Measurements from ENCODE around the gene SNTG2. TPM values are rescaled to one million over a fixed set of nuclear protein-coding genes. Genes with fewer than 3 reads are reported as not detected.

Gene SNTG2
- total RNA-seq, 2 donors from 2014 or later, result 2.0 to 5.0 TPM

- intact Hi-C loops (cut with DNase I), result no loop called here
- WGBS, result 53% methylated on average over 2 of the region's 2 CpGs
These were observed 243.2 kb downstream of the SNTG2 start for GRCh38 chr2:1193801-1194200.

DNA sequence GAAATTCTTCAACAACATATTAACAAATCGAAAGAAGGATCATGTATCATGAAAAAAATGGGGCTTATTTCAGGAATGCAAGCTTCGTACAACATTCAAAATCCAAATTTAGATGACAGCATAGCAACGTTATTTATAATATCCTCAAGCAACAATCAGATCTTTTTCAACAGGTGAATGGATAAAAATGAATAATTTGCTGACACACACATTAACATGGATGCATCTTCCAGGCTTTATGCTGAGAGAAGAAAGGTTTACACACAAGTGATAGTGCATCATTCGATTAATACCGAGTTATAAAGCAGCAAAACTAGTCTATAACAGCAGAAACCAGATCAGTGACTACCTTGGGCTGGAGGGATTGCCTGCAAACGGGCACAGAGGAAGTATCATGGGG is 253.1 kb downstream of the SNTG2 start:
- no peak overlapping the region for H3K27ac ChIP-seq
- no peaks in the 10 kb centered on the region for H3K9me3 ChIP-seq
- H3K36me3 ChIP-seq, result no peaks in the 10 kb centered on the region
- WGBS, result 84% methylated on average over 6 of the region's 6 CpGs
- no peaks in the 10 kb centered on the region for H3K4me1 ChIP-seq (replicated peaks)
- TF ChIP-seq POLR2A (IDR thresholded peaks at IDR 0.05), result no peak
- TF ChIP-seq, protein P1, sequence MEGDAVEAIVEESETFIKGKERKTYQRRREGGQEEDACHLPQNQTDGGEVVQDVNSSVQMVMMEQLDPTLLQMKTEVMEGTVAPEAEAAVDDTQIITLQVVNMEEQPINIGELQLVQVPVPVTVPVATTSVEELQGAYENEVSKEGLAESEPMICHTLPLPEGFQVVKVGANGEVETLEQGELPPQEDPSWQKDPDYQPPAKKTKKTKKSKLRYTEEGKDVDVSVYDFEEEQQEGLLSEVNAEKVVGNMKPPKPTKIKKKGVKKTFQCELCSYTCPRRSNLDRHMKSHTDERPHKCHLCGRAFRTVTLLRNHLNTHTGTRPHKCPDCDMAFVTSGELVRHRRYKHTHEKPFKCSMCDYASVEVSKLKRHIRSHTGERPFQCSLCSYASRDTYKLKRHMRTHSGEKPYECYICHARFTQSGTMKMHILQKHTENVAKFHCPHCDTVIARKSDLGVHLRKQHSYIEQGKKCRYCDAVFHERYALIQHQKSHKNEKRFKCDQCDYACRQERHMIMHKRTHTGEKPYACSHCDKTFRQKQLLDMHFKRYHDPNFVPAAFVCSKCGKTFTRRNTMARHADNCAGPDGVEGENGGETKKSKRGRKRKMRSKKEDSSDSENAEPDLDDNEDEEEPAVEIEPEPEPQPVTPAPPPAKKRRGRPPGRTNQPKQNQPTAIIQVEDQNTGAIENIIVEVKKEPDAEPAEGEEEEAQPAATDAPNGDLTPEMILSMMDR (IDR thresholded peaks at IDR 0.05), result no peak
- TF ChIP-seq POLR2AphosphoS5 (IDR thresholded peaks at IDR 0.05), result no peak
- H3K27me3 ChIP-seq (replicated peaks; ENCODE audit: insufficient read depth), result no peaks in the 10 kb centered on the region
- H3K4me3 ChIP-seq, result no peak overlapping the region
- no peak for DNase-seq (ENCODE audit: low spot score)
- intact Hi-C loops (cut with DNase I), result no loop called here

More at GRCh38 chr2:1193801-1194200, 243.2 kb downstream of the SNTG2 start:
- TF ChIP-seq, protein P1 (IDR thresholded peaks at IDR 0.05), result no peak
- TF ChIP-seq POLR2AphosphoS5 (IDR thresholded peaks at IDR 0.05), result no peak
- no peak for TF ChIP-seq POLR2A (IDR thresholded peaks at IDR 0.05)
- no peak for DNase-seq (ENCODE audit: low spot score)
- Histone ChIP-seq H3K9me3 (no peaks in the 10 kb centered on the region), H3K27ac (no peak overlapping the region), H3K4me3 (no peak overlapping the region), H3K36me3 (no peaks in the 10 kb centered on the region), H3K4me1 (replicated peaks) (no peaks in the 10 kb centered on the region), H3K27me3 (replicated peaks; ENCODE audit: insufficient read depth) (no peaks in the 10 kb centered on the region)

GRCh38 chr2:1205853-1206252 is 255.2 kb downstream of the SNTG2 start:
- Histone ChIP-seq H3K9me3 (no peaks in the 10 kb centered on the region), H3K27ac (no peak overlapping the region), H3K27me3 (replicated peaks; ENCODE audit: insufficient read depth) (no peaks in the 10 kb centered on the region), H3K4me1 (replicated peaks) (no peaks in the 10 kb centered on the region), H3K4me3 (no peak overlapping the region), H3K36me3 (no peaks in the 10 kb centered on the region)
- TF ChIP-seq, protein P1 (IDR thresholded peaks at IDR 0.05), result no peak
- no peak for TF ChIP-seq POLR2A (IDR thresholded peaks at IDR 0.05)
- no peak for TF ChIP-seq POLR2AphosphoS5 (IDR thresholded peaks at IDR 0.05)
- no peak for DNase-seq (ENCODE audit: low spot score)
- WGBS, result 93% methylated on average over 3 of the region's 3 CpGs
- intact Hi-C loops (cut with DNase I), result no loop called here

DNA sequence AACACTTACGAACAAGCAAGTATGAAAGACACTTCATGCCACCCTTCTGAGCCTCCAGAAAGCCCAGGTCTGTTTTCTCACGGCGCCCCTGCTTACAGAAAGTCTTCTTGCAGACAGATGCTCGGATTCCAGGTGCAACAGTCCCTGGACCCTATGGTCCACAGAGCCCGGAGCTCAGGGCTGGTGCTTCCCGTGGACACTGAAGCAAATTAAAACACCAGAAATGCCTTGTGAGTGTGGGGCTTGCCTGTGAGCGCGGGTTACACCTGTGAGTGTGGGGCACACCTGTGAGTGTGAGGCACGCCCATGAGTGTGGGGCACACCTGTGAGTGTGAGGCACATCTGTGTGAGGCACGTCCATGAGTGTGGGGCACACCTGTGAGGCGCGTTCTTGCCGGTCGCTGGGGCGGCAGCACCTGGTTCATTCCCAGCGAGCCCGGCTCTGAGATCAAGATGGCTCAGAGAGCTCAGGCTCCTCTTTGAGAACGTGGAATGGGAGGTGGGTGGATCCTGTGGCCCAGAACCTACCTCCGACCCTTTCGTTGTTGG is 257.4 kb downstream of the SNTG2 start:
- TF ChIP-seq POLR2A (IDR thresholded peaks at IDR 0.05) (no peak), POLR2AphosphoS5 (IDR thresholded peaks at IDR 0.05) (no peak)
- TF ChIP-seq, protein P1 (IDR thresholded peaks at IDR 0.05), result no peak
- no peak for DNase-seq (ENCODE audit: low spot score)
- Histone ChIP-seq H3K4me3 (no peak overlapping the region), H3K9me3 (no peaks in the 10 kb centered on the region), H3K27me3 (replicated peaks; ENCODE audit: insufficient read depth) (no peaks in the 10 kb centered on the region), H3K36me3 (no peaks in the 10 kb centered on the region), H3K27ac (no peak overlapping the region), H3K4me1 (replicated peaks) (no peaks in the 10 kb centered on the region)
- intact Hi-C loops (cut with DNase I), result no loop called here
- 91% methylated on average over 20 of the region's 20 CpGs for WGBS

DNA sequence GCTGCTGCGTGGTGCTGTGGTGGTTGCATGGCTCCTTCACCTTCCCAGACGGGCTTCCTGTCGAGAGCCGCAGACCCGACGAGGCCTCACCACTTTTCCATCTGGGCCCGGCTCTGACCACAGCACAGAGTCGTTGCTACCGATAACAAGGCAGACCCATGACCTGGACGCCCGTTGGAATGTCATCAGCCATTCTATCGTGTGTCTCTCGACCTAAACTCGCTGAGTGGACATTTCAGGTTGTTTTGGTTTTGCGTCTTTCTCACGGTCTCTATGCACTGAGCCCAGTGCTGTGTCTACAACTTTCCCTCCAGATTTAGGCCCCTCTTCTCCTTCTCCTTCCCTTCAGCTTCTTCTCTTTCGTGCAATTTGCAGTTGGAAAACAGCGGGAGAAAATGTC is 257.9 kb downstream of the SNTG2 start:
- Histone ChIP-seq H3K9me3 (no peaks in the 10 kb centered on the region), H3K36me3 (no peaks in the 10 kb centered on the region), H3K27ac (no peak overlapping the region), H3K4me1 (replicated peaks) (no peaks in the 10 kb centered on the region), H3K4me3 (no peak overlapping the region), H3K27me3 (replicated peaks; ENCODE audit: insufficient read depth) (no peaks in the 10 kb centered on the region)
- no peak for DNase-seq (ENCODE audit: low spot score)
- 91% methylated on average over 18 of the region's 18 CpGs for WGBS
- TF ChIP-seq POLR2AphosphoS5 (IDR thresholded peaks at IDR 0.05) (no peak), POLR2A (IDR thresholded peaks at IDR 0.05) (no peak)
- TF ChIP-seq, protein P1 (IDR thresholded peaks at IDR 0.05), result no peak
- intact Hi-C loops (cut with DNase I), result no loop called here

Data from prostate gland (tissue), 2 donors.